ENCODE results near the gene STX10.

STX10 gene

DNA sequence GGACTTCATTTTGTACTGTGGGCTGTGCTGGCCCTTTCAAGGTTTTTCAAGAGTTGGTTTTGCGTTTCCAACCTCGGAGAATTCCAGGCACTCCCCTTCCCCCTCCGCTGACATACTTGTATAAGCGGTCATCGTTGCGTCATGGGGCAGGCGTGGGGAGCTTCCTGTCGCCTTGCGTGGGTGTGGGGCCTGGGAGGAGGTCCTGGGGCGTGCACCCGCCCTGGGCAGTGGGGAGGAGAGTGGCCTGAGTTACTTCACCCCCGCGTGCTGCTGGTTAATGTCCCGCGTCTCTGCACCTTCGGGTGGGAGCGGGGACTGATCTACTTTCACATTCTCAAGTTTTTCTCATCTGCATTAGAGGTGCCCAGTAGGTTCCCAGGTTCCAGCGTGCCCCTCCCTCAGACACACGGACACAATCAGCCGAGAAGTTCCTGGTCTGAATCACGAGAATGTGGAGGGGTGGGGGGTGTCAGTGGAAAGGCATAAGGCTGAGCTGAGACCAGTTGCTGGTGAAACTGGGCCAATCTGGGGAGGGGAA, 4.1 kb upstream of the STX10 start:
- DNase-seq (ENCODE audit: low spot score): peak; percentile 69
- POLR2A ChIA-PET (ENCODE audit: low non-redundant PET): interaction anchor here (1.5 to 2.0 kb wide), 3 partner anchors 9 to 37 kb away, joined by 6 to 9 read pairs (median 6); no protein-coding TSS in a partner anchor

DNA sequence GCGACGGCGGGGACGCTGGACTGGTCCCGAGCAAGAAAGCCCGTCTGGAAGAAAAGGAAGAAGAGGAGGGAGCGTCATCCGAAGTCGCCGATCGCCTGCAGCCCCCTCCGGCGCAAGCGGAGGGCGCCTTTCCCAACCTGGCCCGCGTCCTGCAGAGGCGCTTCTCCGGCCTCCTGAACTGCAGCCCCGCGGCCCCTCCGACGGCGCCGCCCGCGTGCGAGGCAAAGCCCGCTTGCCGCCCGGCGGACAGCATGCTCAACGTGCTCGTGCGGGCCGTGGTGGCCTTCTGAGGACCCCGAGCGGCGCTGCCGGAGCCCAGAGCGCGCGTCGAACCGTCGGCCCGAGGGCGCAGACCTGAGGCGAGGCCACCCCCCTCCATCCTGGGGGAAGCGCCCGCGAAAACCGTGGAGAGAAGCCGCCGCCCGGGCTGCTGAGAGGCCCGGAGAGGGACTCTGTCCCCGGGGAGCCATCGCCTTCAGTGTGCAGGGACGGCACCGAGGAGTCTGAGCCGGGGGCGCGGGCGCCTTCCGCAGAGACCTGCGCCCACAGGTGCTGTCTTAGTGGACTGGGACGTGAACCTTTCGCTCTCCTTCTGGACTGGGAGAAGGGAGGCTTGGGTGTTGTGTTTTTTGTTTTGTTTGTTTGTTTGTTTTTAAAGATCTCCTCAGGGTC, 3.5 kb upstream of the STX10 start:
- TF ChIP-seq, protein P1, sequence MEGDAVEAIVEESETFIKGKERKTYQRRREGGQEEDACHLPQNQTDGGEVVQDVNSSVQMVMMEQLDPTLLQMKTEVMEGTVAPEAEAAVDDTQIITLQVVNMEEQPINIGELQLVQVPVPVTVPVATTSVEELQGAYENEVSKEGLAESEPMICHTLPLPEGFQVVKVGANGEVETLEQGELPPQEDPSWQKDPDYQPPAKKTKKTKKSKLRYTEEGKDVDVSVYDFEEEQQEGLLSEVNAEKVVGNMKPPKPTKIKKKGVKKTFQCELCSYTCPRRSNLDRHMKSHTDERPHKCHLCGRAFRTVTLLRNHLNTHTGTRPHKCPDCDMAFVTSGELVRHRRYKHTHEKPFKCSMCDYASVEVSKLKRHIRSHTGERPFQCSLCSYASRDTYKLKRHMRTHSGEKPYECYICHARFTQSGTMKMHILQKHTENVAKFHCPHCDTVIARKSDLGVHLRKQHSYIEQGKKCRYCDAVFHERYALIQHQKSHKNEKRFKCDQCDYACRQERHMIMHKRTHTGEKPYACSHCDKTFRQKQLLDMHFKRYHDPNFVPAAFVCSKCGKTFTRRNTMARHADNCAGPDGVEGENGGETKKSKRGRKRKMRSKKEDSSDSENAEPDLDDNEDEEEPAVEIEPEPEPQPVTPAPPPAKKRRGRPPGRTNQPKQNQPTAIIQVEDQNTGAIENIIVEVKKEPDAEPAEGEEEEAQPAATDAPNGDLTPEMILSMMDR (conservative IDR thresholded peaks at IDR 0.05; ENCODE audit: low read depth): peak; percentile 49
- POLR2A ChIA-PET (ENCODE audit: low non-redundant PET): interaction anchor here (0.7 to 2.2 kb wide), 3 partner anchors 10 to 14 kb away, joined by 4 to 18 read pairs (median 9); no protein-coding TSS in a partner anchor
- no peak for DNase-seq (ENCODE audit: low spot score)
- peak overlapping the region; percentile 100 for H3K27ac ChIP-seq
- CTCF ChIA-PET: no interaction called here

More for the DNA sequence above, 4.1 kb upstream of the STX10 start:
- CTCF ChIA-PET: interaction anchor here (0.9 kb wide), 1 partner anchor 9 kb away, joined by 3 read pairs; no protein-coding TSS in a partner anchor
- TF ChIP-seq, protein P1 (conservative IDR thresholded peaks at IDR 0.05; ENCODE audit: low read depth): no peak
- peak overlapping the region; percentile 100 for H3K27ac ChIP-seq

DNA sequence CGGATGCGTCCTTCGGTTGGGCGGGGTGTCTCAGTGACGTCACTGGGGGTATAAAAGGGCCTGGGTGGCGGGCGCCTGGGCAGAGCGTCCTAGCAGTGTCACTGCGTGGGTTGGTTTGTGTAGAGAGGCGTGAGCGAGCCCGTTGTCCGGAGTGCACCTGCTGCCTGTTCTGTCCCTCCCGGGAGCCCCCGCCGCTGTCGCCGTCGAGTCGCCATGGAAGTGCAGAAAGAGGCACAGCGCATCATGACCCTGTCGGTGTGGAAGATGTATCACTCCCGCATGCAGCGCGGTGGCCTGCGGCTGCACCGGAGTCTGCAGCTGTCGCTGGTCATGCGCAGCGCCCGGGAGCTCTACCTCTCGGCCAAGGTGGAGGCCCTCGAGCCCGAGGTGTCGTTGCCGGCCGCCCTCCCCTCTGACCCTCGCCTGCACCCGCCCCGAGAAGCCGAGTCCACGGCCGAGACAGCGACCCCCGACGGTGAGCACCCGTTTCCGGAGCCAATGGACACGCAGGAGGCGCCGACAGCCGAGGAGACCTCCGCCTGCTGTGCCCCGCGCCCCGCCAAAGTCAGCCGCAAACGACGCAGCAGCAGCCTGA, 2.9 kb upstream of the STX10 start:
- POLR2A ChIA-PET (ENCODE audit: low non-redundant PET): interaction anchor here (0.7 to 2.2 kb wide), 4 partner anchors 10 to 35 kb away, joined by 4 to 18 read pairs (median 9); partner anchors contain the start of gene NACC1
- DNase-seq (ENCODE audit: low spot score): peak; percentile 94
- TF ChIP-seq, protein P1 (conservative IDR thresholded peaks at IDR 0.05; ENCODE audit: low read depth): no peak; the same call in 1 of the 2 replicates
- peak overlapping the region; percentile 100 for H3K27ac ChIP-seq
- CTCF ChIA-PET: interaction anchor here (1.0 to 1.5 kb wide), 2 partner anchors 36 to 188 kb away, joined by 3 to 7 read pairs; no protein-coding TSS in a partner anchor

DNA sequence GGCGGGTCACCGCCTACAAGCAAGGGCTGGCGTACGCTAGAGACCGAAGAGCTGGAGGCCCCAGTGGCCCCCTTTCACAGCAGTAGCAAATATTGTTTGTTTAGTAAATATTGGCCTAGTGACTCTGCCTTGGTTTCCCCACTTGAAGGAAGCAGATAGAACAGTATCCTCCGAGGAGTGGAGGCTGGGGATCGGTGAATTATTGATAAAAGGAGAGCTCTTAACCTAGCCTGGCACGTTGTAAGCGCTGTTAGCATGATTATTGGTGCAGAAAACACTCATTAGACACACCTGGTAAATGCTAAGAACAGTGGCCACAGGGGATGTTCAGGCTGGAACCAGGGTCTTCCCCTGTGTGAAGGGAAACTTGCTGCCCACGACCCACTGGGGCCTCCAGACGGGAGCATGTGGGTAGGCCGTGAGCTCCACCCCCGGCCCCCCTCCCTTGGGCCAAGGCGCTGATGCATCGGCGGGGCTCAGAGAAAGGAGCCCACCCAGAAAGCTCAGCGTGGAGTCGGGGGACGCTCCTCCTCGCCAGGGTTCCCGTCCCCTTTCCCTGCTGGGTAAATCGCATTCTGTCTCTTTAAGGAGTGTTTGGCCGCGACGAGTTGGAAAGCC, 2.3 kb upstream of the STX10 start:
- TF ChIP-seq, protein P1 (conservative IDR thresholded peaks at IDR 0.05; ENCODE audit: low read depth): no peak
- H3K27ac ChIP-seq: peak overlapping the region; percentile 100
- POLR2A ChIA-PET (ENCODE audit: low non-redundant PET): interaction anchor here (0.6 to 2.2 kb wide), 4 partner anchors 11 to 301 kb away, joined by 3 to 18 read pairs (median 9); partner anchors contain the start of gene NACC1
- CTCF ChIA-PET: interaction anchor here (0.6 to 1.5 kb wide), 3 partner anchors 35 to 187 kb away, joined by 3 to 7 read pairs (median 5); no protein-coding TSS in a partner anchor
- DNase-seq (ENCODE audit: low spot score): no peak

DNA sequence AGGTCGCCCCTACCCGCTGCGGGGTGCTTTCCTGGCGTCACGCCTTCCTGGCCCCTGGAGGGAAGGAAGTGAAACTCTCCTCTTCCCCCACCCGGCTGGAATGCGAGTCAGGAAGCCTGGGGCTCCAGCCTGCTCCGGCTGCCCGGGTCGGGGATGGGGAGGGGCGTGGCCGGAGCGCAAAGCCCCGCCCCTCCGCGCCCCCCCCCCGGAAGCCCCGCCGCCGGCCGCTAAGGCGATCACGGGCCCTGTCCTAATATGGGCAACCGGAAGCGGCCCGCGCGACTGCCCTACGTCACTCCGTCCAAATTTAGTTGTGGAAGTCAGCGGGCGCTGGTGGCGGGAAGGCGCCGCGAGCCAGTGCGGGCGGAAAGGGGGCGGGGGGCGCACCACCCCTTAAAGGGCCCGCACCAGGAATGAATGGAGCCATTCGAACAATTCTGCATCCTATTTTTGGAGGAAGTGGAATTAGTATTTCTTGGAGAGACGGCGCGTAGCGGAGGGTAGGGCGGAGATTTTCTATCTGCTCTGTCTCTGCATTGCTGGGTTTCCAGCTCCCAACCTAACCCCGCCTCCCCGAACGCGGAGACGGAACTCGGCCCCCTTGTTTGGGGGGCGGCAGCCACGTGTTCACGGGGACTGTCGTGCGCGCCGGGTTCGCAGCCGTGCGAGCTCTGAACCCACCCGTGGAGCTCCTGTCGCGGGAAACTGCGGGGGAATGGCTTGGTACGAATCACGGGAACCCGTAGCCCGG, 1.6 kb upstream of the STX10 start:
- TF ChIP-seq, protein P1 (conservative IDR thresholded peaks at IDR 0.05; ENCODE audit: low read depth): no peak

More for the DNA sequence above, 1.6 kb upstream of the STX10 start:
- H3K27ac ChIP-seq: peak overlapping the region; percentile 100
- peak; percentile 99 for DNase-seq (ENCODE audit: low spot score)
- ChIA-PET POLR2A (ENCODE audit: low non-redundant PET) (interaction anchor here (0.6 to 2.2 kb wide), 4 partner anchors 12 to 302 kb away, joined by 3 to 18 read pairs (median 9); partner anchors contain the start of gene NACC1), CTCF (interaction anchor here (0.5 to 1.5 kb wide), 5 partner anchors 28 to 186 kb away, joined by 3 to 7 read pairs (median 5); no protein-coding TSS in a partner anchor)
